ENCODE measurements around the gene PRRX2.

PRRX2 gene

GRCh38 chr9:129762985-129763926, 97.8 kb downstream of the PRRX2 start:
- ChIA-PET CTCF (interaction anchor here (0.6 to 4.0 kb wide), 7 partner anchors 9 to 630 kb away, joined by 3 to 21 read pairs (median 5); no protein-coding TSS in a partner anchor), POLR2A (no interaction called here)
- Histone ChIP-seq H3K9me3 (ENCODE audit: control insufficient read depth, insufficient read depth, low read depth, low read length) (no peaks in the 10 kb centered on the region), H3K36me3 (ENCODE audit: control insufficient read depth in 2 of 2, insufficient read depth in 1 of 2, low read length in 2 of 2) (no peaks in the 10 kb centered on the region), H3K27ac (ENCODE audit: extremely low read depth, low read depth, low read length) (no peak overlapping the region), H3K4me3 (ENCODE audit: low read depth, low read length) (no peak overlapping the region), H3K4me1 (ENCODE audit: control insufficient read depth, insufficient read depth, low read length) (no peaks in the 10 kb centered on the region)
- TF ChIP-seq KLF8 (tag by site-specific recombination; IDR thresholded peaks at IDR 0.05) (no peak), ZBTB10 (tag by site-specific recombination; IDR thresholded peaks at IDR 0.05) (no peak), ZNF707 (tag by site-specific recombination; IDR thresholded peaks at IDR 0.05) (no peak), ZBTB48 (tag by site-specific recombination; IDR thresholded peaks at IDR 0.05) (no peak), ZNF571 (tag by site-specific recombination; IDR thresholded peaks at IDR 0.05) (no peak), SCRT1 (tag by site-specific recombination; IDR thresholded peaks at IDR 0.05; ENCODE audit: borderline replicate concordance) (no peak)

- Histone ChIP-seq H3K9me3 (ENCODE audit: control insufficient read depth, insufficient read depth, low read depth, low read length) (no peaks in the 10 kb centered on the region), H3K36me3 (ENCODE audit: control insufficient read depth in 2 of 2, insufficient read depth in 1 of 2, low read length in 2 of 2) (no peaks in the 10 kb centered on the region), H3K4me1 (ENCODE audit: control insufficient read depth, insufficient read depth, low read length) (no peaks in the 10 kb centered on the region), H3K4me3 (ENCODE audit: low read depth, low read length) (no peak overlapping the region), H3K27ac (ENCODE audit: extremely low read depth, low read depth, low read length) (no peak overlapping the region)
- ChIA-PET CTCF (interaction anchor here (0.5 to 1.9 kb wide), 4 partner anchors 10 to 94 kb away, joined by 3 to 9 read pairs (median 6); no protein-coding TSS in a partner anchor), POLR2A (interaction anchor here (1.7 to 3.3 kb wide), 2 partner anchors 11 to 13 kb away, joined by 6 to 11 read pairs; partner anchors contain the start of gene PTGES)
- TF ChIP-seq SCRT2 (tag by site-specific recombination; IDR thresholded peaks at IDR 0.05), result no peak
- no peak for TF ChIP-seq ZNF184 (tag by site-specific recombination; IDR thresholded peaks at IDR 0.05)
- no peak for TF ChIP-seq KLF9 (tag by site-specific recombination; IDR thresholded peaks at IDR 0.05; ENCODE audit: low read depth)
- no peak for TF ChIP-seq KLF1 (tag by site-specific recombination; IDR thresholded peaks at IDR 0.05)
- TF ChIP-seq ZNF2 (tag by site-specific recombination; IDR thresholded peaks at IDR 0.05), result no peak
- TF ChIP-seq ZNF624 (tag by site-specific recombination; IDR thresholded peaks at IDR 0.05), result no peak
- TF ChIP-seq ZNF571 (tag by site-specific recombination; IDR thresholded peaks at IDR 0.05), result no peak
- TF ChIP-seq ZNF18 (tag by site-specific recombination; IDR thresholded peaks at IDR 0.05), result no peak
- TF ChIP-seq ZNF585B (tag by site-specific recombination; IDR thresholded peaks at IDR 0.05), result no peak
- no peak for TF ChIP-seq ZNF580 (tag by site-specific recombination; IDR thresholded peaks at IDR 0.05)
These were observed 100.4 kb downstream of the PRRX2 start for GRCh38 chr9:129765764-129766317.

- Histone ChIP-seq H3K4me3 (ENCODE audit: low read depth, low read length) (no peak overlapping the region), H3K36me3 (ENCODE audit: control insufficient read depth in 2 of 2, insufficient read depth in 1 of 2, low read length in 2 of 2) (no peaks in the 10 kb centered on the region), H3K9me3 (ENCODE audit: control insufficient read depth, insufficient read depth, low read depth, low read length) (no peaks in the 10 kb centered on the region), H3K4me1 (ENCODE audit: control insufficient read depth, insufficient read depth, low read length) (no peaks in the 10 kb centered on the region), H3K27ac (ENCODE audit: extremely low read depth, low read depth, low read length) (no peak overlapping the region)
- CTCF ChIA-PET, result interaction anchor here (0.8 to 3.0 kb wide), 2 partner anchors 31 to 125 kb away, joined by 3 to 11 read pairs; no protein-coding TSS in a partner anchor
- POLR2A ChIA-PET, result interaction anchor here (0.7 kb wide), 1 partner anchor 12 kb away, joined by 7 read pairs; no protein-coding TSS in a partner anchor
- TF ChIP-seq OVOL3 (tag by site-specific recombination; IDR thresholded peaks at IDR 0.05) (no peak), ZNF548 (tag by site-specific recombination; IDR thresholded peaks at IDR 0.05) (no peak), ELK4 (IDR thresholded peaks at IDR 0.05; ENCODE audit: borderline replicate concordance, low read depth, low read length) (no peak), ZNF23 (tag by site-specific recombination; IDR thresholded peaks at IDR 0.05; ENCODE audit: borderline replicate concordance) (no peak), ZNF175 (tag by site-specific recombination; IDR thresholded peaks at IDR 0.05) (no peak), ZNF658 (tag by site-specific recombination; IDR thresholded peaks at IDR 0.05) (no peak), ZNF677 (tag by site-specific recombination; IDR thresholded peaks at IDR 0.05) (no peak), TCF7L2 (IDR thresholded peaks at IDR 0.05; ENCODE audit: borderline replicate concordance, low read depth, low read length) (no peak)
These were observed 103.0 kb downstream of the PRRX2 start for GRCh38 chr9:129768486-129768885.

Data from HEK293 (cell line).